Esophagus muscularis mucosa (tissue), 4 donors: ENCODE data around the gene SPNS1. TPM values are rescaled to one million over a fixed set of nuclear protein-coding genes. Genes with fewer than 3 reads are reported as not detected.
A peak's percentile ranks its signal among the peaks of the same experiment; 100 is the strongest.

Experiments used
- DNase-seq: peaks from one replicate; pipeline ENCODE4 v3.0.0-alpha.2; 2017; ENCODE audit errors: extremely low spot score
- H3K27ac ChIP-seq, 4 donors: fragments of 200-600 bp; sonication (generic); replicated peaks in 1 of 4; 1 replicate in 3 of 4; 2 replicates in 1 of 4; pipeline ENCODE4 v1.5.1; 2016 to 2019; ENCODE audit warnings: mild to moderate bottlenecking in 1 of 4
- H3K27me3 ChIP-seq, 4 donors: fragments of 200-600 bp; sonication (generic); one replicate each; pipeline versions ENCODE4 v1.5.1 to v1.6.0; 2016 to 2019
- H3K36me3 ChIP-seq, 4 donors: fragments of 200-600 bp; sonication (generic); one replicate each; pipeline ENCODE4 v1.5.1; 2016 to 2019
- H3K4me1 ChIP-seq, 4 donors: fragments of 200-600 bp; sonication (generic); one replicate each; pipeline ENCODE4 v1.5.1; 2016 to 2019
- H3K4me3 ChIP-seq, 4 donors: fragments of 200-600 bp; sonication (generic); 1 replicate in 2 of 4; 2 replicates in 2 of 4; pipeline ENCODE4 v1.5.1; 2016 to 2019; ENCODE audit warnings: mild to moderate bottlenecking in 4 of 4, moderate library complexity in 1 of 4
- H3K9me3 ChIP-seq, 4 donors: fragments of 200-600 bp; sonication (generic); 1 replicate in 3 of 4; 2 replicates in 1 of 4; pipeline ENCODE4 v1.5.1; 2016 to 2019
- EP300 ChIP-seq: sonication (generic); formaldehyde crosslinking; IDR thresholded peaks from one replicate; pipeline ENCODE4 v1.6.1; 2017; ENCODE audit warnings: antibody characterized with exemption
- POLR2A ChIP-seq: fragments of 450-650 bp; IDR thresholded peaks from one replicate; pipeline ENCODE4 v1.6.1; 2017; ENCODE audit warnings: antibody characterized with exemption, moderate library complexity, mild to moderate bottlenecking, low read depth
- POLR2AphosphoS5 ChIP-seq, 2 donors: sonication (generic); formaldehyde crosslinking; IDR thresholded peaks; one replicate each; pipeline ENCODE4 v1.6.1; 2017; ENCODE audit warnings: antibody characterized with exemption in 2 of 2
- WGBS: methylation state at CpG from one replicate; pipeline ENCODE4 v1.1.5; 2018; 5-methylcytosine and 5-hydroxymethylcytosine counted together
- intact Hi-C: fragments of 100-400 bp; cut with DNase I; formaldehyde crosslinking; loops from one replicate; pipeline ENCODE4 v1.15.1; 2023
- total RNA-seq, 4 donors: library from RNA; depleted of rRNA; stranded (reverse); fragments of >200 nt; gene quantifications; one replicate each; pipeline versions ENCODE4 v1.1.0 to v1.2.1, GENCODE V29; 2016
- TF ChIP-seq, protein P1 (sequence below), 3 experiments: fragments of 200-600 bp in 2 of 3; fragments of 450-650 bp in 1 of 3; sonication (generic) in 2 of 3; IDR thresholded peaks; one replicate each; pipeline ENCODE4 v1.5.1; 2017 to 2019; ENCODE audit warnings: antibody characterized with exemption in 3 of 3, mild to moderate bottlenecking in 2 of 3, moderate library complexity in 1 of 3

The SPNS1 gene
- total RNA-seq, 4 donors from 2014 or later, result 12.9 to 36.0 (median 21.8) TPM

DNA sequence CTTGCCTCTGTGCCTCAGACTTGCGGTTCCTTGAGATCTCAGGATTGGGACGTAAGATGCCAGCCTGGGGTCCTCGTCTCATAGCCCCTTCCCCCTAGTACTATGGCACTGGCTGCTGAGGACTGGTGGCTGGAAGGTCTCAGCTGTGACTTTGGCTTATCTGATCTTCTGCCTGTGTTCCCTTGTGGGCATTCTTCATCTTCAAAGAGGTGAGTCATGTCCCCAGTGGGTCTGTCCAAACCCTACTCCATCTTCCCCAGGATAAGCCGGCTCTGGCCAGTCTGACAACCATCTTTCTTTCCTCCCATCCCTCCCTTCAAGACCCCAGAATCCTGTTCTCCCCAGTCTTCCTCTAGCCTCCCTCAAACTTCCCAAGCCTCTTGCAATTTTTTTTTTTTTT is 39.2 kb upstream of the SPNS1 start:
- intact Hi-C loops, result no loop called here
- WGBS, result 88% methylated on average over 4 of the region's 4 CpGs
- Histone ChIP-seq H3K4me3 (no peak overlapping the region), H3K27ac (no peak overlapping the region), H3K4me1 (peaks cover 0 to 13% (median 11%) of the 10 kb centered on the region in 4 donors), H3K27me3 (peaks cover 0 to 15% (median 0%) of the 10 kb centered on the region in 4 donors), H3K36me3 (no peaks in the 10 kb centered on the region), H3K9me3 (no peaks in the 10 kb centered on the region)
- DNase-seq, result no peak
- TF ChIP-seq, protein P1, sequence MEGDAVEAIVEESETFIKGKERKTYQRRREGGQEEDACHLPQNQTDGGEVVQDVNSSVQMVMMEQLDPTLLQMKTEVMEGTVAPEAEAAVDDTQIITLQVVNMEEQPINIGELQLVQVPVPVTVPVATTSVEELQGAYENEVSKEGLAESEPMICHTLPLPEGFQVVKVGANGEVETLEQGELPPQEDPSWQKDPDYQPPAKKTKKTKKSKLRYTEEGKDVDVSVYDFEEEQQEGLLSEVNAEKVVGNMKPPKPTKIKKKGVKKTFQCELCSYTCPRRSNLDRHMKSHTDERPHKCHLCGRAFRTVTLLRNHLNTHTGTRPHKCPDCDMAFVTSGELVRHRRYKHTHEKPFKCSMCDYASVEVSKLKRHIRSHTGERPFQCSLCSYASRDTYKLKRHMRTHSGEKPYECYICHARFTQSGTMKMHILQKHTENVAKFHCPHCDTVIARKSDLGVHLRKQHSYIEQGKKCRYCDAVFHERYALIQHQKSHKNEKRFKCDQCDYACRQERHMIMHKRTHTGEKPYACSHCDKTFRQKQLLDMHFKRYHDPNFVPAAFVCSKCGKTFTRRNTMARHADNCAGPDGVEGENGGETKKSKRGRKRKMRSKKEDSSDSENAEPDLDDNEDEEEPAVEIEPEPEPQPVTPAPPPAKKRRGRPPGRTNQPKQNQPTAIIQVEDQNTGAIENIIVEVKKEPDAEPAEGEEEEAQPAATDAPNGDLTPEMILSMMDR (IDR thresholded peaks at IDR 0.05), result no peak
- TF ChIP-seq EP300 (no peak), POLR2AphosphoS5 (IDR thresholded peaks at IDR 0.05) (no peak), POLR2A (no peak)

DNA sequence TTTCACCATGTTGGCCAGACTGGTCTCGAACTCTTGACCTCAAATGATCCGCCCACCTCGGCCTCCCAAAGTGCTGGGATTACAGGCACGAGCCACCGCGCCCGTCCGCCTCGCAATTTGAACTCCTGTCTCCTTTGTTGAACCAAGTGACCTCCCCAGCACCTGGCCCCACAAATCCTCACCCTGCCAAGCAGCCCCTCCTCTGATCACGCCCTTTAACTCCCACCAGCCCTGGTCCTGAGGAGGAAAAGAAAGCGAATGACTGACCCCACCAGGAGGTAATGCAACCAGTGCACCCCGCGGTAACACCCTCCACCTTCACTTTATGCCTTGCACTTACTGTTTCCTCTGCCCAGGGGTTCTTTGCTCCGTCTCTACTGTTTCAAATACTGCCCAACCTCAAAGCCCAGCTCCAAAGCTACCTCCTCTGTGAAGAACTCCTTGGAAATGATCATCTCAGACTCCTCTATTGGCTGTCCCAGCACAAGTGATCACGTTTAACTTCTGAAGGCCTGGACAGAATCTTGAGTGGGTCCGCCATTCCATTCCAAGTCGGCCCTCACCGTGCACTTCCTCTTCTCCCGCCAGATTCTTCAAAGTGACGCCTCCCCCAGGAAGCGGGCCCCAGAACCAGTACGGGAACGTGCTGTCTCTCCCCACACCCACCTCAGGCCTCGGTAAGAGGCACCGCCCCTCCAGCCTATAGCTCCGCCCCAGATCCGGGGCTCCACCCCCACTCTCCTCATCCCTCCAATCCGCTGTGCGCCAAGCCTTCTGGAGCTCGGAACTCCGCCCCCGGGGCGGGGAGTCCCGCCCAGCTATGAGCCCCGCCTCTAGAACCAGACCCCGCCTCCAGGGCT is 38.4 kb upstream of the SPNS1 start:
- WGBS, result 45% methylated on average over 25 of the region's 36 CpGs
- no peaks in the 10 kb centered on the region for H3K36me3 ChIP-seq
- H3K4me1 ChIP-seq, result peaks cover 0 to 13% (median 11%) of the 10 kb centered on the region in 4 donors
- TF ChIP-seq POLR2A (no peak), EP300 (no peak), POLR2AphosphoS5 (IDR thresholded peaks at IDR 0.05) (no peak)
- TF ChIP-seq, protein P1 (IDR thresholded peaks at IDR 0.05), result no peak
- DNase-seq, result peak; percentile 93
- intact Hi-C loops, result no loop called here
- peaks cover 0 to 15% (median 0%) of the 10 kb centered on the region in 4 donors for H3K27me3 ChIP-seq
- H3K4me3 ChIP-seq, result peak overlapping the region; percentile 27 to 42 (median 31)
- no peak overlapping the region for H3K27ac ChIP-seq
- no peaks in the 10 kb centered on the region for H3K9me3 ChIP-seq

DNA sequence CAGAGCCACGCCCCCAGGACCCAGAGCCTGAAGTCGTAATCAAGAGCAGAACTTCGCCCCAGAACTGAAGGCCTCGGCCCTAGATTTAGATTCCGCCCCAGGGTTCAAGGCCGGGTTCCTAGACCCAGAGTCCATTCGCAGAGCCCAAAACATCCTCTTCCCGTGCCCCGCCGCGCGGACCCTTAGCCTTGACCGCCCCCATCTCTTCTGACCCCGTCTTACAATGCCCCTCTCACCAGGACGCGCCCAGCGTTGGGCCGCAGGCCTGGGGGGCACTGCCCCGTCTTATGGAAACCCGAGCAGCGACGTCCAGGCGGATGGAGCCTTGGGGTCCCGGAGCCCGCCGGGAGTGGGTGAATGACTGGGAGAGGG is 37.8 kb upstream of the SPNS1 start:
- Histone ChIP-seq H3K9me3 (no peaks in the 10 kb centered on the region), H3K4me3 (peak overlapping the region in 3 of 4 donors; percentile 27 to 35 (median 27)), H3K36me3 (no peaks in the 10 kb centered on the region), H3K27me3 (peaks cover 0 to 15% (median 0%) of the 10 kb centered on the region in 4 donors), H3K4me1 (peaks cover 0 to 13% (median 11%) of the 10 kb centered on the region in 4 donors), H3K27ac (no peak overlapping the region)
- no peak for DNase-seq
- TF ChIP-seq, protein P1 (IDR thresholded peaks at IDR 0.05), result no peak
- TF ChIP-seq EP300 (no peak), POLR2A (no peak), POLR2AphosphoS5 (IDR thresholded peaks at IDR 0.05) (no peak)
- WGBS, result 71% methylated on average over 23 of the region's 26 CpGs
- intact Hi-C loops, result no loop called here

DNA sequence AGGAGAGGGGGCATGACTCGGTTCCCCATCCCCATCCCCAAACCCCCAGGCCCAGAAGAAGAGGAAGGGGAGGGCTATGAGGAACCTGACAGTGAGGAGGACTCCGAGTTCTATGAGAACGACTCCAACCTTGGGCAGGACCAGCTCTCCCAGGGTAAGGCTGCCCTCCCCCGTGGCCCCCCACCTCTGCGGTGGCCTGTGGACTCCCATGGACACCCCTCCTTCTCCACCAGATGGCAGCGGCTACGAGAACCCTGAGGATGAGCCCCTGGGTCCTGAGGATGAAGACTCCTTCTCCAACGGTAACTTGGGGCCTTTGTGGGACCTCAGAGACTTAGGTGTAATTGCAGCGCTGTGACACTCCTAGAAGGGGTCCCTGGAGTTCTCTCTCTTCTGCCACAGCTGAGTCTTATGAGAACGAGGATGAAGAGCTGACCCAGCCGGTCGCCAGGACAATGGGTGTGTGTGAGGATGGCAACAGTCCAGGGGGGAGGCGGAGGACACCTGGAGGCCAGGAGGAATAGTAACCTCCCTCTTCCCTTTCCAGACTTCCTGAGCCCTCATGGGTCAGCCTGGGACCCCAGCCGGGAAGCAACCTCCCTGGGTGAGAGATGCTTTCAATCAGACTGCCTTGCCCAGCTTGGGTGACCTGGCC is 37.2 kb upstream of the SPNS1 start:
- intact Hi-C loops, result no loop called here
- 84% methylated on average over 13 of the region's 14 CpGs for WGBS
- Histone ChIP-seq H3K27ac (no peak overlapping the region), H3K4me1 (peaks cover 0 to 13% (median 11%) of the 10 kb centered on the region in 4 donors), H3K27me3 (peaks cover 0 to 15% (median 0%) of the 10 kb centered on the region in 4 donors), H3K36me3 (no peaks in the 10 kb centered on the region), H3K9me3 (no peaks in the 10 kb centered on the region), H3K4me3 (no peak overlapping the region)
- TF ChIP-seq POLR2AphosphoS5 (IDR thresholded peaks at IDR 0.05) (no peak), POLR2A (no peak), EP300 (no peak)
- TF ChIP-seq, protein P1 (IDR thresholded peaks at IDR 0.05), result no peak
- DNase-seq, result no peak
